Muscle layer of duodenum (tissue), 2 donors: ENCODE data around the gene HS3ST3A1.
A peak's percentile ranks its signal among the peaks of the same experiment; 100 is the strongest.

Experiments used
- H3K27ac ChIP-seq: one replicate; pipeline ENCODE4 v1.7.0; 2013; ENCODE audit warnings: mild to moderate bottlenecking, low read length
- H3K27me3 ChIP-seq: one replicate; pipeline ENCODE4 v1.7.0; 2013; ENCODE audit warnings: low read depth, mild to moderate bottlenecking, control low read depth, low read length
- H3K36me3 ChIP-seq, 2 donors: one replicate each; pipeline ENCODE4 v1.7.0; 2013; ENCODE audit warnings: low read length in 2 of 2, control low read depth in 1 of 2, mild to moderate bottlenecking in 1 of 2; ENCODE audit not compliant: insufficient read depth in 2 of 2, control insufficient read depth in 1 of 2
- H3K4me1 ChIP-seq, 2 donors: one replicate each; pipeline ENCODE4 v1.7.0; 2013; ENCODE audit warnings: low read length in 2 of 2, mild to moderate bottlenecking in 2 of 2, control low read depth in 1 of 2, moderate library complexity in 1 of 2; ENCODE audit not compliant: insufficient read depth in 2 of 2, control insufficient read depth in 1 of 2
- H3K4me3 ChIP-seq, 2 donors: one replicate each; pipeline ENCODE4 v1.7.0; 2013; ENCODE audit warnings: low read length in 2 of 2, low read depth in 1 of 2, mild to moderate bottlenecking in 1 of 2
- H3K9me3 ChIP-seq, 2 donors: one replicate each; pipeline ENCODE4 v1.7.0; 2013; ENCODE audit warnings: low read length in 2 of 2, control low read depth in 1 of 2, mild to moderate bottlenecking in 1 of 2; ENCODE audit not compliant: control insufficient read depth in 1 of 2
- donor health status: healthy.

The HS3ST3A1 gene

DNA sequence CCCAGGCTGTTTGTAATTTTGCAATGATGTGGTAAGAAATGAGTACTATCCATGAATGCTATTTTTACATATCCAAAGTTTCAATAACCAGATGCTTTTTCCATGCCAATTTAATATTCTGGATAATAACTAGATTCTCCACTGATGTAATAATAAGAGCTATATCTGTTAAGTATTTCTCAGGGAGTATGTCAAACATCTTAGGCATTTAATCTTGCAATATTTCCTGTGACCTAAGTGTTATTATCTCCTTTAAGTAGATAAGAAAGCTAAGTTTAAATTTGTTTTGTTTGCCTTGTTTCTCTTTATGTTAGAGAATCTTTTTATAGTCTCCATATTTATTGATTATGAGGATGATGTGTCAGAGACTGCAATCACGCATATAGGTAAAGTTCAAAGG is 32.3 kb upstream of the HS3ST3A1 start:
- Histone ChIP-seq H3K27me3 (no peaks in the 10 kb centered on the region), H3K27ac (no peak overlapping the region), H3K4me1 (no peaks in the 10 kb centered on the region), H3K9me3 (no peaks in the 10 kb centered on the region), H3K4me3 (no peak overlapping the region), H3K36me3 (no peaks in the 10 kb centered on the region)

DNA sequence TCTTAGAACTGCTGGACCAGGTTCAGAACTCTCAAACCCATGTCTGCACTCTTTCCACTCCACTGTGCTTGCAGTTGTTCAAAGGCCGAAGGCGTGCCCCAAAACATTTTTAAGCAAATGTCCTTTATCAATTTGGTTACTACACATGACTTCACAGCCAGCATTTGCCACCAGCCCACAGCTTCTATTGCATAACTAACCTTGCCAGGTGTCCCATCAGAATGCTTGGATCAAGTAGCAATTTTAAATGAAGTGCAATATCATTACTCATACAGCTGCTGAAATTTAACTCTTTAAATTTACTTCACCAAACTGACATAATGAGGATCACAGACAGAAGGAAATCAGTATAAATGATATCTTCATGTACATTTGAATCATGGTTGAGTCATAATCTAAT is 29.8 kb upstream of the HS3ST3A1 start:
- Histone ChIP-seq H3K36me3 (no peaks in the 10 kb centered on the region), H3K27me3 (no peaks in the 10 kb centered on the region), H3K4me1 (no peaks in the 10 kb centered on the region), H3K4me3 (no peak overlapping the region), H3K27ac (no peak overlapping the region), H3K9me3 (no peaks in the 10 kb centered on the region)

DNA sequence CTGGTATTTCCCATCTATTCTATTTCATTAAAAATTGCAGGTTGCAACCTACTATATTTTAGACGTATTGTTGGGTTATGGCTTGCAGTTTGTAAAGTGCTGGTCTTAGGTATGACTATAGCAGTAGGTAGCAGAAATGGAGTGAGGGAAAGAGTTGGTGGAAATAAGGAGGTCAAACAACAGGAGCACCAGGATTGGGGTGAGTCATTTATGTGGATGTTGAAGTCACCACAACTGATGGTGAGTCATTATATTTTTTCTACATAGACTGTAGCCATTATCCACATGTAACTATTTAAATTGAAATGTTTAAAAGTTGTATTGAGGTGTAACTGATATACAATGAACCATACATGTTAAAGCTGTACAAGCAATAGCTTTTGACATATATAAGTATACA is 25.0 kb upstream of the HS3ST3A1 start:
- Histone ChIP-seq H3K4me1 (no peaks in the 10 kb centered on the region), H3K27me3 (no peaks in the 10 kb centered on the region), H3K27ac (no peak overlapping the region), H3K4me3 (no peak overlapping the region), H3K36me3 (no peaks in the 10 kb centered on the region), H3K9me3 (no peaks in the 10 kb centered on the region)

DNA sequence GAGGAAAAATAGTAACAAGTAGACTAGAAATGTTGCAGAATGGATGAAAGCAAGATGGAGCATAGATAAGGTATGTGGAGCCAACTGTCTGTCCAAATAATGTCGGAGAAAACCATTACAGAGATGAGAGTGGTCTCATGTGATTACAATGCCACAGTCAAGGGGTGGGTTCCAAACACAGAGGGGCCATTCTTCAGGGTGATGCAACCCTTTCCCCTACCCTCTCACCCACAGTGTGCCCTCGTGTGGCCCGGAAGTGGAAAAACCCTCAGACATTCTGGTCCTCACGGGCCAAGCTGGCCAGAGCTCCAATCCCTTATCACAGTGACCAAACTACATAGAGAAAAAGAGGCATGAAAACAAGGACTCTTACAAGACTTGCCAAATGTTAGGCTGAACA is 17.7 kb upstream of the HS3ST3A1 start:
- H3K9me3 ChIP-seq = peaks cover 0 to 4% of the 10 kb centered on the region in 2 donors
- no peak overlapping the region for H3K4me3 ChIP-seq
- no peak overlapping the region for H3K27ac ChIP-seq

GRCh38 chr17:13616031-13616430 is 14.3 kb upstream of the HS3ST3A1 start:
- Histone ChIP-seq H3K9me3 (peaks cover 0 to 4% of the 10 kb centered on the region in 2 donors), H3K27me3 (no peaks in the 10 kb centered on the region), H3K36me3 (no peaks in the 10 kb centered on the region), H3K27ac (no peak overlapping the region), H3K4me3 (no peak overlapping the region), H3K4me1 (no peaks in the 10 kb centered on the region)

More for the DNA sequence above, 17.7 kb upstream of the HS3ST3A1 start:
- Histone ChIP-seq H3K27me3 (no peaks in the 10 kb centered on the region), H3K36me3 (no peaks in the 10 kb centered on the region), H3K4me1 (no peaks in the 10 kb centered on the region)

GRCh38 chr17:13609941-13610340 is 8.2 kb upstream of the HS3ST3A1 start:
- Histone ChIP-seq H3K27ac (no peak overlapping the region), H3K4me1 (no peaks in the 10 kb centered on the region), H3K36me3 (no peaks in the 10 kb centered on the region)

DNA sequence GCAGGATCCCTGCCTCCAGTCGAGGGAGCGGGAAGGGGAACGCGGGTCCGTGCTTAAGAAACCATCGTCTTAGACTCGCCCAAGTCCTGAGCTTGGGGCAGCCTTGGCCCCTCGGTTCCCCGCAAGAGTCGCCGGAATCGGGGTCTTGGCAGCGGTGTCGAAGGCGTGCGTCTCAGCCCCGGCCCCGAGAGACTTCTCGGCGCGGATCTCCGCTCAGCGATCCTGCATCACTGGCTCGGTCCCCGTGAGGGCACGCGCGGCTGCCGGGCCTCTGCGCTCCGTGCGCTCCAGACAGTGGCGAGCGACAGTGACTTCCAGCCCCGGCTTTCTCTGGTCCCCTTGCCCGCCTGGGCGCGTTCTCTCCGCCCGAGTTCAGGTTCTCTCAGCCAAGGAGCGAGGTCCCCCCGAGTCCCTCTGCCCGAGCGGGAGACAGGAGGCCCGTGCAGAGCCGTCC is 380 bp downstream of the HS3ST3A1 start:
- peak overlapping the region in 1 of 2 donors; percentile 65 for H3K4me3 ChIP-seq
- peaks cover 20% of the 10 kb centered on the region for H3K27me3 ChIP-seq

More at GRCh38 chr17:13609941-13610340, 8.2 kb upstream of the HS3ST3A1 start:
- H3K27me3 ChIP-seq = no peaks in the 10 kb centered on the region
- H3K9me3 ChIP-seq = peaks cover 0 to 2% of the 10 kb centered on the region in 2 donors
- no peak overlapping the region for H3K4me3 ChIP-seq

GRCh38 chr17:13600475-13601321 is 1.0 kb downstream of the HS3ST3A1 start:
- H3K4me3 ChIP-seq = peak overlapping the region; percentile 31 to 65
- peaks cover 0 to 19% of the 10 kb centered on the region in 2 donors for H3K4me1 ChIP-seq
- no peaks in the 10 kb centered on the region for H3K36me3 ChIP-seq
- H3K27ac ChIP-seq = no peak overlapping the region
- H3K9me3 ChIP-seq = no peaks in the 10 kb centered on the region
- H3K27me3 ChIP-seq = peaks cover 20% of the 10 kb centered on the region

More for the DNA sequence above, 380 bp downstream of the HS3ST3A1 start:
- Histone ChIP-seq H3K9me3 (no peaks in the 10 kb centered on the region), H3K27ac (no peak overlapping the region), H3K36me3 (no peaks in the 10 kb centered on the region), H3K4me1 (peaks cover 0 to 19% of the 10 kb centered on the region in 2 donors)

- Histone ChIP-seq H3K36me3 (no peaks in the 10 kb centered on the region), H3K27ac (peak overlapping the region; percentile 1), H3K4me1 (peaks cover 0 to 19% of the 10 kb centered on the region in 2 donors), H3K4me3 (peak overlapping the region; percentile 31 to 65), H3K9me3 (no peaks in the 10 kb centered on the region), H3K27me3 (peaks cover 20% of the 10 kb centered on the region)
Observed at GRCh38 chr17:13599864-13600263, 1.9 kb downstream of the HS3ST3A1 start.

DNA sequence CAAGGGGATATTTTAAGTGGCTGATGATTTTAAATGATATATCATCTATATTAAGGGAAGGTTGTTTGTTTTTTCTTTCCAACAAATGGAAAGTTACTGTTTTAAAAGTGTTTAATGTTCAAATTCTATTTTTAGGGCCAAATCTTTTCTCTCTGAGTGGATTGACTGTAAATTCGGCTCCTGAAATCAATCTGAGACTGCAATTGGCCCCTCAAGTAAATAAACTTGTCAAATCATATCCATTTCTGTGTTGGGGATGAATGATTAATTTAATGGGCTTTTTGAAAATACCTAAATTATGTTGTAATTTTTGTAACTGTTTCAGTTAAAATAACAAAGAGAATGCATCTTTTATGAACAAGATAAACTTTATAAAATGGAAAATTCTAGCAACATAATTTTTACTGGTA is 2.6 kb downstream of the HS3ST3A1 start:
- Histone ChIP-seq H3K27me3 (peaks cover 20% of the 10 kb centered on the region), H3K4me1 (peaks cover 0 to 19% of the 10 kb centered on the region in 2 donors), H3K9me3 (no peaks in the 10 kb centered on the region), H3K27ac (peak overlapping the region; percentile 1), H3K36me3 (no peaks in the 10 kb centered on the region), H3K4me3 (peak overlapping the region in 1 of 2 donors; percentile 65)

GRCh38 chr17:13598353-13599167 is 3.2 kb downstream of the HS3ST3A1 start:
- H3K9me3 ChIP-seq = no peaks in the 10 kb centered on the region
- peak overlapping the region in 1 of 2 donors; percentile 15 for H3K4me3 ChIP-seq
- H3K4me1 ChIP-seq = peaks cover 0 to 19% of the 10 kb centered on the region in 2 donors
- H3K27me3 ChIP-seq = peaks cover 20% of the 10 kb centered on the region
- no peaks in the 10 kb centered on the region for H3K36me3 ChIP-seq
- H3K27ac ChIP-seq = peak overlapping the region; percentile 1
